ENCODE measurements around the gene DVL1.

DVL1 gene

DNA sequence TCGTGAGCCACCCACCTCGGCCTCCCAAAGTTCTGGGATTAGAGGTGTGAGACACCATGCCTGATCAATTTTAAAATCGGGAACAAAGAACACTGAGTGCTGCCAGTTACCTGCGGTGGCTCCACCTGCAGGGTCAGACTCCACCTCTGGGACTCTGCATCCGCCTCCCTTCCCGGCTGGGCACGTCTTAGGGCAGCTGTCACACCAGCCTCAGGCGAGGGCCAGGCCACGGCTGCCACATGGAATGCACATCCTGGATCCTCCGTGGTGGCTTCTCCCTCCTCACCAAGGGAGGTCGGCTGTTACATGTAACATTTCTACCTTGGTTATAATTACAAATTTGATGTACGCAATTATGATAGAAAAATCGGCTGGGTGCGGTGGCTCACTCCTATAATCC lies 15.0 kb upstream of the DVL1 start:
- DNase-seq (ENCODE audit: low read depth, low spot score), result no peak
- Histone ChIP-seq H3K27ac (ENCODE audit: low read length) (no peak overlapping the region), H3K36me3 (ENCODE audit: control insufficient read depth, insufficient read depth, low read length) (no peaks in the 10 kb centered on the region), H3K4me1 (ENCODE audit: control insufficient read depth, insufficient read depth, low read length) (no peaks in the 10 kb centered on the region), H3K9me3 (ENCODE audit: control insufficient read depth, insufficient read depth, low read length) (no peaks in the 10 kb centered on the region), H3K27me3 (ENCODE audit: control insufficient read depth, insufficient read depth, low read length) (no peaks in the 10 kb centered on the region), H3K4me3 (ENCODE audit: low read length) (no peak overlapping the region)
- WGBS (ENCODE audit: insufficient coverage, insufficient read length), result no CpG with 5 or more reads among the region's 14 CpGs

DNA sequence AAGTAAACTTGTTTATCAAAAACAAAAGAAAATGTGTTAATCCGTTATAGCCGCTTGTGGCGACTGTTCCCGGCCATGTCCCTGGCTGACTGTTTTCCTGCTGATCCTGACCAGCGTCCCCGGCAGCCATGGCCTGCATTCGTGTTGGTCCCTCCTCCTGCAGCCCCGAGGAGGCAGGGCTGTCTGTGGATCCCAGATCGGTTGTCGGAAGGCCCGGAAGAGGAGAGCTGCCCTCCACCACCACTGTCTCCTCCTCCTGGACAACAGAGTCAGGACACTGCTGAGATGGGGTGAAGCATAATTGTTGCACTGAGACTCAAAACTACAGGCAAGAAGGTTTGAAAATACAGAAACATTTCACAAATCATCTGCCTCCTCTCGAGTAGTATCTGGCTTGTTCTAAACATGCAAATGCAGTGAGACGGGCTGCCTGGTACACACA lies 12.8 kb upstream of the DVL1 start:
- DNase-seq (ENCODE audit: low read depth, low spot score), result no peak
- no peak overlapping the region for H3K27ac ChIP-seq (ENCODE audit: low read length)

DNA sequence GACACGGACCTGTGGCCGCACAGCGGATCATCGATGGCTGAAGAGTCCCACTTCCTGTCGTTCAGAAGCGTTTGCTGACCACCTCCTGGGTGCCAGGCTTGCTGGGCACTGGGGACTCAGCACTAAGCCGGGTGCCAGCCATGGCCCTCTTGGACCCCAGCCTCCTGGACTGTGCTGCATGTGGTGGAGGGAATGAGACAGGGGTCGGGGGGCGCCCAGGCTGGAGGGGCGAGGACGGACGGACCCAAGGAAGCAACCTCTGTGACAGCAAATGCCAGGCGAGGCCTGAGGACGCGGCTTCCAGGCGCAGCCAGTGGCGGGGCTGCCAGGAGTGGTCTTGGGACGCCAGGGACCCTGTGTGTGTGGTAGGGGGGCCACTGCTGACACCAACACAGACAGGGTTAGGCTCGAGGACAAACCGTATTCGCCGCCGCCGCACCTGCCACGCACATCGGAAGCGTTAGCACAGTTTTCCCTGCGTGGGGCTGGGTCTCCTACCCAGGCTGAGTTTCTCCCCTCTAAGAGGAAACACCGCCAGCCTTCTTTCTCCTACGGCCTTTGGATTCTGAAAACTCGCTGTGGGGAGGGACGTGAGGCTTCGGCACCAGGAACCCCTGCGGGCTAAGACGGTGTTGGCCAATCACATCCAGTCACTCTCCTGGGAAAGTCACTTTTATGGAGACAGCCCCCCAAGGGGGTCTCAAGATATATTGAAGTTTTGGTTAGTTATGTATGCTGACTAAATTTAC lies 12.2 kb upstream of the DVL1 start:
- no CpG with 5 or more reads among the region's 35 CpGs for WGBS (ENCODE audit: insufficient coverage, insufficient read length)
- Histone ChIP-seq H3K36me3 (ENCODE audit: control insufficient read depth, insufficient read depth, low read length) (no peaks in the 10 kb centered on the region; the same call in 1 of the 2 replicates), H3K4me3 (ENCODE audit: low read length) (no peak overlapping the region), H3K4me1 (ENCODE audit: control insufficient read depth, insufficient read depth, low read length) (peaks cover 11% of the 10 kb centered on the region), H3K9me3 (ENCODE audit: control insufficient read depth, insufficient read depth, low read length) (no peaks in the 10 kb centered on the region), H3K27ac (ENCODE audit: low read length) (no peak overlapping the region), H3K27me3 (ENCODE audit: control insufficient read depth, insufficient read depth, low read length) (no peaks in the 10 kb centered on the region)
- no peak for DNase-seq (ENCODE audit: low read depth, low spot score)

More for the DNA sequence above, 12.8 kb upstream of the DVL1 start:
- no peaks in the 10 kb centered on the region for H3K9me3 ChIP-seq (ENCODE audit: control insufficient read depth, insufficient read depth, low read length)
- WGBS (ENCODE audit: insufficient coverage, insufficient read length), result no CpG with 5 or more reads among the region's 13 CpGs
- H3K4me1 ChIP-seq (ENCODE audit: control insufficient read depth, insufficient read depth, low read length), result peaks cover 9% of the 10 kb centered on the region
- H3K27me3 ChIP-seq (ENCODE audit: control insufficient read depth, insufficient read depth, low read length), result no peaks in the 10 kb centered on the region
- no peaks in the 10 kb centered on the region for H3K36me3 ChIP-seq (ENCODE audit: control insufficient read depth, insufficient read depth, low read length)
- no peak overlapping the region for H3K4me3 ChIP-seq (ENCODE audit: low read length)

DNA sequence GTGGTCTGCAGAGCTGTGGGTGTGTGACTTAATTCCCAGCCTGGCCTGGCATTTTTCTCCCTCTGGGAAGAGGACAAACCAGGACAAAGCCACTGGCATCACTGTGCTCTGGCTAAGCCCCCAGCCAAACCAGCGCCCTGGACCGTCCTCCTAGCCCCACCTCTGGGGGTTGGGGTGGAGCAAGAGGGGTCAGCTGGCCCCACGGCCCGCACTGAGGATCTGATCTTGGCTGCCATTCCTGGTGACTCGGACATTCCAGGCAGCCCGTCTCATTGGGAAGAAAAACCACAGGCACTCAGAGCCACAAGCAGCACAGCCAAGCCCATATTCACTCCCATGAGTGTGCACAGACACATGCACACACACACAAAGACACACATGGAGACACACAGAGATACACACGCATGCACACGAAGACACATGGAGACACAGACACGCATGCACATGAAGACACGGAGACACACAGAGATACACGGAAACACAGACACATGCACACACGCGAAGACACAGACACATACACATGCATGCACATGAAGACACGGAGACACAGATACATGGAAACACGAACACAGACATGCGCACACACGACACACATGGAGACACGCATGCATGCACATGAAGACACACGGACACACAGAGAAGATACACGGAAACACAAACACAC lies 11.4 kb upstream of the DVL1 start:
- DNase-seq (ENCODE audit: low read depth, low spot score), result no peak
- Histone ChIP-seq H3K4me3 (ENCODE audit: low read length) (no peak overlapping the region), H3K27me3 (ENCODE audit: control insufficient read depth, insufficient read depth, low read length) (no peaks in the 10 kb centered on the region), H3K4me1 (ENCODE audit: control insufficient read depth, insufficient read depth, low read length) (peaks cover 11% of the 10 kb centered on the region), H3K9me3 (ENCODE audit: control insufficient read depth, insufficient read depth, low read length) (no peaks in the 10 kb centered on the region), H3K36me3 (ENCODE audit: control insufficient read depth, insufficient read depth, low read length) (no peaks in the 10 kb centered on the region; the same call in 1 of the 2 replicates), H3K27ac (ENCODE audit: low read length) (no peak overlapping the region)
- WGBS (ENCODE audit: insufficient coverage, insufficient read length), result no CpG with 5 or more reads among the region's 20 CpGs

DNA sequence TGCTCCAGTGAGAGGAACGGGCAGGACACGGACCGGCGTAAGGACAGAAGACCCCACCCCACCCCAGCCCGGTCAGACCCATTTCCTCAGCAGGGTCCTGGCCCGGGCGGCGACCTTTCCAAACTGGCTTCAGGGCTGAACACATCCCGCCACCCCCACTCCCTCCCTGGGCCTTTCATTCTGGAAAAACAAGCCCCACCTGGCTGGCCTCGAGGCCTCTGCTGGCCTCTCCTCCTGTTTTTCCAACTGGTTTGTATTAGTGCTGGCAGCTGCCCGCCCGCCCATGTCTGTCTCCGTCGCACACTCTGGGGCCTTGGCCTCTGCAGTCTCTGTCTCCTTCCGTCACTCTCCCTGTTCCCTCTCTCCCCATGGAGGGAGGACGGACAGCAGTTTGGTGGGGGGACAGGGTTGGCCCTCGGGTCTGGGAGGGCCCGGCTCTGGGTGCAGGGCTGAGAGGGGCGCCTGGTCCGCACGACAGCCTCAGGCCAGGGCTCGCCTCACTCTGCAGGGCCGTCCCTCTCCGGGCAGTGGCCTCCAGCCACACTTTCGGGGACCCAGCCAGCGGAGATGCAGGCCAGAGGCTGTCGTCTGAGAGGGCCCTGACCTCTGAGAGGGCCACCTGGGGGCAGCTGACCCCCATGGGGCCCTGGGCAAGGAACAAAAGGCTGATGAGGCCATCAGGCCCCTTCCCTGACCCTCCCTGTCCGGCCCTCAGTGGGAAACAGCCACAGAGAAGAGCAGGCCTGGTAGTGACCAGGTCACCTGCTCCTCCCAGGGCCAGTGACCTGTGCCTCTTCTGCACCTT lies 10.6 kb upstream of the DVL1 start:
- peaks cover under 1% of the 10 kb centered on the region; the same call in 1 of the 2 replicates for H3K36me3 ChIP-seq (ENCODE audit: control insufficient read depth, insufficient read depth, low read length)
- no peaks in the 10 kb centered on the region for H3K9me3 ChIP-seq (ENCODE audit: control insufficient read depth, insufficient read depth, low read length)
- no peak overlapping the region for H3K27ac ChIP-seq (ENCODE audit: low read length)
- peaks cover under 1% of the 10 kb centered on the region; the same call in 1 of the 2 replicates for H3K27me3 ChIP-seq (ENCODE audit: control insufficient read depth, insufficient read depth, low read length)
- no peak overlapping the region for H3K4me3 ChIP-seq (ENCODE audit: low read length)
- no CpG with 5 or more reads among the region's 28 CpGs for WGBS (ENCODE audit: insufficient coverage, insufficient read length)
- peaks cover 14% of the 10 kb centered on the region for H3K4me1 ChIP-seq (ENCODE audit: control insufficient read depth, insufficient read depth, low read length)
- DNase-seq (ENCODE audit: low read depth, low spot score), result no peak

DNA sequence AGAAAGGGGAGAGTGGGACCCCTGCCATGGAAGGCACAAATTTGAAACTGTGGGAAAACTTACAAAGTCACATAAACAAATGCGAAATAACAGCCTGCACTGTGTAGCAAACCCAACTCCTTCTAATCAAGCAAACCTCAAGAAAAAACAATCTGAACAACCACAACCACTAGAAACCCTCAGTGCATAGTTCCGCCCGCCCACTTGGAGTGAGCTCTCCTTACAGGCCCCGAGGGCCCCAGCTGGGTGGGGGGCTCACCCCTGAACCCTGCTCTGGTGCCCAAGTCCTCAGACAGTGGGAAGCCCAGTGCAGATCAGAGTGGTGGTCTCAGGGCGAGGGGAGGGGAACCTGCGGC lies 10.1 kb upstream of the DVL1 start:
- DNase-seq (ENCODE audit: low read depth, low spot score), result no peak
- peaks cover 3% of the 10 kb centered on the region; the same call in 1 of the 2 replicates for H3K27me3 ChIP-seq (ENCODE audit: control insufficient read depth, insufficient read depth, low read length)
- H3K4me1 ChIP-seq (ENCODE audit: control insufficient read depth, insufficient read depth, low read length), result peaks cover 16% of the 10 kb centered on the region
- peaks cover 4% of the 10 kb centered on the region; the same call in 1 of the 2 replicates for H3K36me3 ChIP-seq (ENCODE audit: control insufficient read depth, insufficient read depth, low read length)
- no peak overlapping the region for H3K4me3 ChIP-seq (ENCODE audit: low read length)
- WGBS (ENCODE audit: insufficient coverage, insufficient read length), result no CpG with 5 or more reads among the region's 6 CpGs
- H3K9me3 ChIP-seq (ENCODE audit: control insufficient read depth, insufficient read depth, low read length), result no peaks in the 10 kb centered on the region
- no peak overlapping the region for H3K27ac ChIP-seq (ENCODE audit: low read length)

DNA sequence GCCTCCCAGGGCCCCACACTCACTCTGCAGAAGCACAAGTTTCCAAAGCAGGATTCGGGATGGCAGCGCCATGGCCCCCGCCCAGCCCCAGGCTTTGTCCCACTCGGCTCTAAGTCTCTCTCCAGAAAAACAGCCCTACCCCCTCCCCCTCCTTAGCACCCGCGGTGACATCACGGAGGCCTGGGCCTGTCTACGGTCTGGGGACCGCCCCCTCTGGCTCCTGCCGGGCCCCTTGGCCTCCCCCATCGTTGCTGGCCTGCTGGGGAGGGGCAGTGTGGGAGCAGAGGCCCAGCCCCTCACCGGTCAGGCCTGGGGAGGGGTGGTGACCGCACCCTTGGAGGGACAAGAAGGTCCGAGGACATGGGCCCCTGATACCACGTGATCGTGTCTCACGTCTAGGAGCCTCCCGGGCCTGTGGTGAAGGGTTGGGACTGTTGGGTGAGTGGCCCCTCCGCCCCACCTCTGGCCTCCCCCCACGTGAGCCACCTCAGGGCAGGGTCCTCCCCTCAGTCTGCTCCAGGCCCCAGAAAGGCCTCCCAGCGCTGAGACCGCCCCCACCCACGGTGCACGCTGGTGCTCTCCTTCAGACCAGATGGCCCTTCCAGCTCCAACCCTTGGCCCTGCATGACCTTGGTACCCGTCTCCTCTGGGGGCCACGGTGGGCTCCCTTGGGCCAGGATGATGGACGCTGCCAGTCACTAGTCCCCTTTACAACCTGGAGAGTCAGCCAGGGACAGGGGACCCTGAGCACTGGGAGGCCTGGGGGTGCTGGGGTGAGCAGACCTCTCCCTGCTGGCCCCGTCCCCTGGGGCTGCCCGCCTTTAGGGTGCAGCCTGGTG lies 9.4 kb upstream of the DVL1 start, which contains the start of gene MXRA8:
MXRA8 (minus strand) TSS at position 123 of the 839 bp plus-strand sequence; CDS start at position 72, 51 bp downstream.
- Histone ChIP-seq H3K4me1 (ENCODE audit: control insufficient read depth, insufficient read depth, low read length) (peaks cover 16% of the 10 kb centered on the region), H3K4me3 (ENCODE audit: low read length) (peak within 1 kb of the TSS; percentile 43; the same call in 1 of the 2 replicates), H3K27ac (ENCODE audit: low read length) (no peak within 1 kb of the TSS), H3K9me3 (ENCODE audit: control insufficient read depth, insufficient read depth, low read length) (no peaks in the 10 kb centered on the region), H3K36me3 (ENCODE audit: control insufficient read depth, insufficient read depth, low read length) (peaks cover 4% of the 10 kb centered on the region; the same call in 1 of the 2 replicates), H3K27me3 (ENCODE audit: control insufficient read depth, insufficient read depth, low read length) (peaks cover 3% of the 10 kb centered on the region; the same call in 1 of the 2 replicates)
- WGBS (ENCODE audit: insufficient coverage, insufficient read length), result no CpG with 5 or more reads among the region's 29 CpGs
- no peak for DNase-seq (ENCODE audit: low read depth, low spot score)

DNA sequence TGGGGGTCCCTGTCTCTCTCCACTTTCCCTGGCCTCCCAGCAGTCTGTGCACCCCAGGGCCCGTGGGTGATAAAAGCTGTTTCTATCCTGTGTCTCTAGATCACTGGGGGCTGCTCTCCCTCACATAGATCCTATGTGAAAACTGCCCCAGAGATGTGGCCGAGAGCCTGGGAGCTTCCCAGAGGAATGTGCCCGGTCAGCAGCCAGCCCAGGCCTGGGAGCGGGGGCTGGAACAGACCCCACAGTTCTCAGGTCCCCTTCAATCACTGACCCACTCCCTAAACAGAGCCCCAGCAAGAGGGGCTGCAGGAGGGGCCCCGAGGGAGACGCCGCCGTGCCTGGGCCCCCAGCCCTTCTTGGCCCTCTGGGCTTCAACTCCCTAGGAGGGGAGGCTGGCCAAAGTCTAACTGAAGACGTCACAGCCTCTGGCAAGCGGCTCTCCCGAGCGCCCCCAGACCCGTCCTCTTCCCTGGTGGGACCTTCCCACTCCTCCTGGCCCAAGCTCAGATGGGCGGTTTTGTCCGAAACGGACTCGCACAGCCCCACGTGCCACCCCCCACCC lies 8.7 kb upstream of the DVL1 start:
- Histone ChIP-seq H3K4me1 (ENCODE audit: control insufficient read depth, insufficient read depth, low read length) (peaks cover 17% of the 10 kb centered on the region), H3K27ac (ENCODE audit: low read length) (no peak overlapping the region), H3K4me3 (ENCODE audit: low read length) (peak overlapping the region; percentile 43; the same call in 1 of the 2 replicates), H3K27me3 (ENCODE audit: control insufficient read depth, insufficient read depth, low read length) (peaks cover 3% of the 10 kb centered on the region; the same call in 1 of the 2 replicates), H3K36me3 (ENCODE audit: control insufficient read depth, insufficient read depth, low read length) (peaks cover 4% of the 10 kb centered on the region; the same call in 1 of the 2 replicates), H3K9me3 (ENCODE audit: control insufficient read depth, insufficient read depth, low read length) (no peaks in the 10 kb centered on the region)
- WGBS (ENCODE audit: insufficient coverage, insufficient read length), result no CpG with 5 or more reads among the region's 18 CpGs
- DNase-seq (ENCODE audit: low read depth, low spot score), result no peak

DNA sequence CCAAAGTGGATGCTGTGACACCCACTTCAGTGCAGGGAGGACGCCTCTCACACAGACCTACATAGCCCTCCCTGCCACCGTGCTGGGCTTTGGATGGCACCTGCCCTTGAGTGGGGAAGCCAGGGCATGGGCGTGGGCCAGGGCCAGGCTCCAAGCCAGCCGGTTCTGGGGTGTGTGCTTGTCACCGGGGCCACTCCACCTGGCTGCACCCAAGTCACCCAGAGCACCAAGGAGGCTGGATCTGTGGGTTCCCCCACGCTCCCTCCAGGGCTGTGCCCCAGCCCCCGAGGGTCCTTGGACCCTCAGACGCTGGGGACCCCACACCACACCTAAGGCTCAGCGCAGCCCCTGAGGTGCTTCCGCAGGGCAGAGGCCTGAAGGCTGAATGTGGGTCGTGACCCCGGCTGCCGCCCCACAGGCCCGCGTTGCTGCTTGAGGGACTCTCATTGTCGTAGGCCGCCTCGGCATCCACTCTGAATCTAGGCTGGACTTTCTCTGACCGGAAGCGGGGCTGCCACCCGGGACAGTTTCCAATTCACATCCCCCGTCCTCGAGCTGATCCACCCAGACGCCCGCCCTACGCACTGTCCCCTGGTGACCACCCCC lies 7.7 kb upstream of the DVL1 start:
- WGBS (ENCODE audit: insufficient coverage, insufficient read length), result no CpG with 5 or more reads among the region's 26 CpGs
- H3K36me3 ChIP-seq (ENCODE audit: control insufficient read depth, insufficient read depth, low read length), result peaks cover 4% of the 10 kb centered on the region; the same call in 1 of the 2 replicates
- no peak for DNase-seq (ENCODE audit: low read depth, low spot score)
- peaks cover 20% of the 10 kb centered on the region for H3K4me1 ChIP-seq (ENCODE audit: control insufficient read depth, insufficient read depth, low read length)
- H3K27me3 ChIP-seq (ENCODE audit: control insufficient read depth, insufficient read depth, low read length), result peaks cover 3% of the 10 kb centered on the region; the same call in 1 of the 2 replicates
- no peak overlapping the region for H3K27ac ChIP-seq (ENCODE audit: low read length)
- no peak overlapping the region for H3K4me3 ChIP-seq (ENCODE audit: low read length)
- H3K9me3 ChIP-seq (ENCODE audit: control insufficient read depth, insufficient read depth, low read length), result no peaks in the 10 kb centered on the region
